ENCODE data around the gene ST6GAL1.

GRCh38 chr3:186933816-186934215 lies 3.5 kb downstream of the ST6GAL1 start:
- TF ChIP-seq, protein P1, sequence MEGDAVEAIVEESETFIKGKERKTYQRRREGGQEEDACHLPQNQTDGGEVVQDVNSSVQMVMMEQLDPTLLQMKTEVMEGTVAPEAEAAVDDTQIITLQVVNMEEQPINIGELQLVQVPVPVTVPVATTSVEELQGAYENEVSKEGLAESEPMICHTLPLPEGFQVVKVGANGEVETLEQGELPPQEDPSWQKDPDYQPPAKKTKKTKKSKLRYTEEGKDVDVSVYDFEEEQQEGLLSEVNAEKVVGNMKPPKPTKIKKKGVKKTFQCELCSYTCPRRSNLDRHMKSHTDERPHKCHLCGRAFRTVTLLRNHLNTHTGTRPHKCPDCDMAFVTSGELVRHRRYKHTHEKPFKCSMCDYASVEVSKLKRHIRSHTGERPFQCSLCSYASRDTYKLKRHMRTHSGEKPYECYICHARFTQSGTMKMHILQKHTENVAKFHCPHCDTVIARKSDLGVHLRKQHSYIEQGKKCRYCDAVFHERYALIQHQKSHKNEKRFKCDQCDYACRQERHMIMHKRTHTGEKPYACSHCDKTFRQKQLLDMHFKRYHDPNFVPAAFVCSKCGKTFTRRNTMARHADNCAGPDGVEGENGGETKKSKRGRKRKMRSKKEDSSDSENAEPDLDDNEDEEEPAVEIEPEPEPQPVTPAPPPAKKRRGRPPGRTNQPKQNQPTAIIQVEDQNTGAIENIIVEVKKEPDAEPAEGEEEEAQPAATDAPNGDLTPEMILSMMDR (conservative IDR thresholded peaks at IDR 0.05; ENCODE audit: low read depth, low read length), result no peak
- TF ChIP-seq EZH2 (IDR thresholded peaks at IDR 0.05; ENCODE audit: borderline replicate concordance, low read depth, low read length, poor library complexity, severe bottlenecking), result no peak

All from A673 (cell line).